Testis (tissue), 2 donors: ENCODE results near the gene HOXA1.

Source experiments
- POLR2A ChIP-seq: fragments of 450-650 bp; IDR thresholded peaks from one replicate; pipeline ENCODE4 v1.6.1; 2017; ENCODE audit warnings: antibody characterized with exemption, mild to moderate bottlenecking, moderate library complexity
- TF ChIP-seq, protein P1 (sequence below), 3 experiments: fragments of 450-650 bp in 2 of 3; fragments of 200-600 bp in 1 of 3; sonication (generic) in 1 of 3; IDR thresholded peaks; one replicate each; pipeline ENCODE4 v1.5.1; 2016 to 2019; ENCODE audit warnings: antibody characterized with exemption in 3 of 3, mild to moderate bottlenecking in 2 of 3, moderate library complexity in 1 of 3

DNA sequence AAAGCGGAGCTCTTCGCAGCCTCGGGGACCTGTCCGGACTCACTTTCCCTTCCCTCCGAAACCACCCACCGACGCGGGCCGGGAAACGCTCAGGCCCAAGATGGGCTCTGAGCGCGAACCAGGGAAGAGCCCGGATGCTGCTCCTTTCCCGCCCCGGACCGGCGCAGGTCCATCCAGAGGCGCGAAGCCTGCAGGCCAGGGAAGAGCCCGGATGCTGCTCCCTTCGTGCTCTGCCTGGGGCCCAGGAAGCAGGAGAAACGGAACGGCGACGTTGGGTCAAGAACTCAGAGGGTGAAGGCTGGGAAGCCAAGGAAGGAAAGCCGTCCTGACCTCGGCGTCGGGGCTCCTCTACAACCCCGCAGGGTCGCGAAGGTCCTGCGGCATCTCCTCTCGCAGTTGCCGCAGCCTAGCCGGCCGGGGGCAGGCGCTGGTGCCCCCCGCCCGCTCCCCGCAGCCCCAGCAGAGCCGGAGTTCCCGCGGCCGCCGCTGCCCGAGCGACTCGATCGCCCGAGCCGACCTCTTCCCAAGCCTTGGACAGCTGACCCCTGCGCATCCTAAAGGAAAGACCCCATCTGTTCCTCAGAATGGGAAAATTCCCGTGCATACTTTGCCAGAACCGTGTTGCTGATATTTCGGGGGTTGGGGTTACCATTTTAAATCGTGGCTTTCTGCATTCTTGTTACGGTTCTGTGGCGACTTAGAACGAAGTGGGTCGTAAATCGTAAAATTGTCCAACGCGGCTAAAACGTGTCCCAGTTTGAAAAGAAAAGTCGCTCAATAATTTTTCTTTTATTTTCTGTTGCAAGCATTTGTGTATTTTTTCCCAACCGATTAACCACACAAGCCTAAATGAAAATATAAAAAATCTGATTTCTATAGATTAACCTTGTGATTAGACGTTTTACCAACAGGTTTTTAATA, 7.5 kb downstream of the HOXA1 start:
- TF ChIP-seq, protein P1, sequence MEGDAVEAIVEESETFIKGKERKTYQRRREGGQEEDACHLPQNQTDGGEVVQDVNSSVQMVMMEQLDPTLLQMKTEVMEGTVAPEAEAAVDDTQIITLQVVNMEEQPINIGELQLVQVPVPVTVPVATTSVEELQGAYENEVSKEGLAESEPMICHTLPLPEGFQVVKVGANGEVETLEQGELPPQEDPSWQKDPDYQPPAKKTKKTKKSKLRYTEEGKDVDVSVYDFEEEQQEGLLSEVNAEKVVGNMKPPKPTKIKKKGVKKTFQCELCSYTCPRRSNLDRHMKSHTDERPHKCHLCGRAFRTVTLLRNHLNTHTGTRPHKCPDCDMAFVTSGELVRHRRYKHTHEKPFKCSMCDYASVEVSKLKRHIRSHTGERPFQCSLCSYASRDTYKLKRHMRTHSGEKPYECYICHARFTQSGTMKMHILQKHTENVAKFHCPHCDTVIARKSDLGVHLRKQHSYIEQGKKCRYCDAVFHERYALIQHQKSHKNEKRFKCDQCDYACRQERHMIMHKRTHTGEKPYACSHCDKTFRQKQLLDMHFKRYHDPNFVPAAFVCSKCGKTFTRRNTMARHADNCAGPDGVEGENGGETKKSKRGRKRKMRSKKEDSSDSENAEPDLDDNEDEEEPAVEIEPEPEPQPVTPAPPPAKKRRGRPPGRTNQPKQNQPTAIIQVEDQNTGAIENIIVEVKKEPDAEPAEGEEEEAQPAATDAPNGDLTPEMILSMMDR (IDR thresholded peaks at IDR 0.05) = no peak
- no peak for TF ChIP-seq POLR2A
